Kidney epithelial cell (primary cell): Measurements from ENCODE around the gene RGS7. TPM values are rescaled to one million over a fixed set of nuclear protein-coding genes. Genes with fewer than 3 reads are reported as not detected.

ENCODE experiments used
- DNase-seq: peaks from one replicate; pipeline ENCODE4 v3.0.0-alpha.2; 2010; ENCODE audit warnings: low read depth
- H3K27me3 ChIP-seq: 2 replicates; pipeline ENCODE4 v1.6.0; 2011; ENCODE audit warnings: low read length; ENCODE audit not compliant: control insufficient read depth, insufficient read depth
- H3K36me3 ChIP-seq: 2 replicates; pipeline ENCODE4 v1.5.1; 2011; ENCODE audit warnings: low read length; ENCODE audit not compliant: control insufficient read depth, insufficient read depth
- H3K4me3 ChIP-seq: 2 replicates; pipeline ENCODE4 v1.5.1; 2011; ENCODE audit warnings: low read depth, mild to moderate bottlenecking, control low read depth, low read length
- CTCF ChIP-seq: IDR thresholded peaks from 2 replicates; pipeline ENCODE4 v1.5.1; 2011; ENCODE audit warnings: mild to moderate bottlenecking, moderate library complexity, low read length, control low read depth, inconsistent platforms; ENCODE audit not compliant: insufficient read depth, poor library complexity, severe bottlenecking
- total RNA-seq: library from RNA; depleted of rRNA; stranded (reverse); fragments of >200 nt; gene quantifications from 2 replicates; pipeline ENCODE4 v1.2.3, GENCODE V29; 2015

Gene RGS7
- total RNA-seq, 1 donor from 2014 or later = 1.5 TPM

- Histone ChIP-seq H3K27me3 (no peaks in the 10 kb centered on the region), H3K36me3 (no peaks in the 10 kb centered on the region), H3K4me3 (no peak overlapping the region)
- TF ChIP-seq CTCF = no peak
- no peak for DNase-seq
Measured at GRCh38 chr1:241068359-241068758, 288.6 kb downstream of the RGS7 start.

DNA sequence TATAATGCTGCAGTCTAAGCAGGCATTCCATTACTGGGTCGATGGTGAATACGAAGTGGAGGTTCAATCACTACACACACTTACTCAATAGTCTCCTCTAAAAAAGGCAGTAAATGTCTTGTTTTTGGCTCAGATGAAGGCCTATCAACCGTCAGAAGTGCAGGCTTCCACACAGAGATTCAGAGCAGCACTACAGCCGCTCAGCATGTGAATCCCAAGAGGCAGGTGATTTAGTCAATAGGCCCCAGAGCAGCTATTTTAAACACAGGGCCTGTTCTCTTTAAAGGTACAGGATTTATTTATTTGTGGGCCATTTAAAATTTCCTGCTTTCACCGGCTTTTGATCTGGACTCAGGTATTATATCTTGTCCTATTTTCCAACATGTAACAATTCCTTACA is 293.7 kb downstream of the RGS7 start:
- no peaks in the 10 kb centered on the region for H3K27me3 ChIP-seq
- TF ChIP-seq CTCF = no peak
- no peak overlapping the region for H3K4me3 ChIP-seq
- H3K36me3 ChIP-seq = no peaks in the 10 kb centered on the region
- no peak for DNase-seq

DNA sequence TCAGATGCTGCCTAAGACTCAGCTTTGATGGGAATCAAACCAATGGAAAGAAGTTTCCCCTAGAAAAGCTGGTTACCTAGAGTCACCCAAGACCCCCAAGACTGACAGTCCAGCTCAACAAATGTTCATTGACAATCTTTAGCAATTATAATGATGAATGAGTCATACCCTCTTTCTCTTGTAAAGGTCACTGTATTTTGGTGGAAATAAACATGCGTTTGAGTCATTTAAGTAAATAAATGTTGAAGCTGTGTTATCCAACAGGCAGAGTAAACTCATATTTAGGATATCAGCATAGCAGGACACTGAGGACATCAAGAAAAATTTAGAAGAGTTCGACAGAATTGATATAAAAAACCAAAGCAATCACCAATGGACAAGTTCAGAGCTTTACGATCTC is 295.9 kb downstream of the RGS7 start:
- Histone ChIP-seq H3K4me3 (no peak overlapping the region), H3K27me3 (no peaks in the 10 kb centered on the region), H3K36me3 (no peaks in the 10 kb centered on the region)
- DNase-seq = no peak
- TF ChIP-seq CTCF = no peak

- no peak for TF ChIP-seq CTCF
- Histone ChIP-seq H3K36me3 (no peaks in the 10 kb centered on the region), H3K27me3 (no peaks in the 10 kb centered on the region), H3K4me3 (no peak overlapping the region)
- DNase-seq = no peak
Measured at GRCh38 chr1:241048622-241049021, 308.4 kb downstream of the RGS7 start.

- Histone ChIP-seq H3K4me3 (no peak overlapping the region), H3K36me3 (no peaks in the 10 kb centered on the region), H3K27me3 (no peaks in the 10 kb centered on the region)
- no peak for TF ChIP-seq CTCF
- DNase-seq = no peak
Measured at GRCh38 chr1:241045659-241046058, 311.3 kb downstream of the RGS7 start.

GRCh38 chr1:241034203-241034936 is 322.6 kb downstream of the RGS7 start:
- no peaks in the 10 kb centered on the region for H3K36me3 ChIP-seq
- no peak for TF ChIP-seq CTCF
- H3K27me3 ChIP-seq = no peaks in the 10 kb centered on the region
- no peak overlapping the region for H3K4me3 ChIP-seq
- no peak for DNase-seq
